GM23248 (cell line): ENCODE results near the gene POU2AF3.
"Not testable (repeated sequence)": the region's sequence is repeated elsewhere in the genome, so short reads cannot be mapped to it uniquely, and the experiment has no call there.

Experiments
- EZH2 ChIP-seq: fragments of 200-600 bp; sonication (generic); IDR thresholded peaks from 2 replicates; pipeline ENCODE4 v1.6.1; 2018; ENCODE audit warnings: antibody characterized with exemption, mild to moderate bottlenecking; ENCODE audit not compliant: insufficient read depth, poor library complexity, severe bottlenecking
- EZH2phosphoT487 ChIP-seq: fragments of 200-600 bp; sonication (generic); IDR thresholded peaks from 2 replicates; pipeline ENCODE4 v1.6.1; 2018; ENCODE audit warnings: antibody characterized with exemption, moderate library complexity, mild to moderate bottlenecking, low read depth; ENCODE audit not compliant: insufficient read depth

DNA sequence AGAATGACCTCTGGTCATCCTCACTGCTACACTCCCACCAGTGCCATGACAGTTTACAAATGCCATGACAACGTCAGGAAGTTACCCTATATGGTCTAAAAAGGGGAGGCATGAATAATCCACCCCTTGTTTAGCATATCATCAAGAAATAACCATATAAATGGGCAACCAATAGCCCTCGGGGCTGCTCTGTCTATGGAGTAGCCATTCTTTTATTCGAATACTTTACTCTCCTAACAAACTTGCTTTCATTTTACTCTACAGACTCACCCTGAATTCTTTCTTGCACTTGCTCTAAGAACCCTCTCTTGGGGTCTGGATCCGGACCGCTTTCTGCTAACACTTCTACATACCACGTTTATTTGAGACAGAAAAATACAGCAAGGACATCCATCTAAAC lies 21.9 kb downstream of the POU2AF3 start:
- TF ChIP-seq EZH2, EZH2phosphoT487: not testable (repeated sequence)
